Naive thymus-derived CD4-positive, alpha-beta T cell (primary cell): ENCODE results near the gene PARD3B. TPM values are rescaled to one million over a fixed set of nuclear protein-coding genes. Genes with fewer than 3 reads are reported as not detected.

Experiments used
- ATAC-seq: fragments of 150-1000 bp; cut with Tn5 transposase; 2 replicates; pipeline ENCODE4 v1.10.0; 2021; ENCODE audit warnings: mild to moderate bottlenecking, moderate library complexity
- CTCF ChIA-PET: fragments of 350-600 bp; sonication (Branson Sonifier 250); formaldehyde crosslinking; loops from one replicate; lab custom pipeline; 2021; ENCODE audit warnings: antibody characterized with exemption; lab: Charles Lee
- POLR2A ChIA-PET: fragments of 350-600 bp; sonication (Branson Sonifier 250); formaldehyde crosslinking; loops from one replicate; lab custom pipeline; 2021; ENCODE audit warnings: antibody characterized with exemption, inconsistent platforms; lab: Charles Lee
- DNase-seq, 9 donors: peaks; one replicate each; pipeline versions ENCODE4 v3.0.0 to v3.0.0-alpha.2; 2020 to 2022; ENCODE audit warnings: mixed read lengths in 1 of 9
- H3K27ac ChIP-seq: one replicate; pipeline ENCODE4 v1.7.0; 2013; ENCODE audit warnings: mild to moderate bottlenecking, low read depth, low read length, moderate library complexity
- H3K27me3 ChIP-seq, 2 donors: one replicate each; pipeline ENCODE4 v1.7.0; 2013; ENCODE audit warnings: low read length in 2 of 2, mild to moderate bottlenecking in 2 of 2, moderate library complexity in 2 of 2; ENCODE audit not compliant: control insufficient read depth in 2 of 2, insufficient read depth in 2 of 2
- H3K36me3 ChIP-seq, 3 experiments: 1 replicate in 2 of 3; 2 replicates in 1 of 3; pipeline ENCODE4 v1.7.0; 2013; ENCODE audit warnings: low read length in 3 of 3, mild to moderate bottlenecking in 3 of 3, moderate library complexity in 1 of 3; ENCODE audit not compliant: insufficient read depth in 3 of 3, control insufficient read depth in 2 of 3
- H3K4me1 ChIP-seq, 2 donors: one replicate each; pipeline ENCODE4 v1.7.0; 2013; ENCODE audit warnings: low read length in 2 of 2, mild to moderate bottlenecking in 2 of 2, moderate library complexity in 1 of 2; ENCODE audit not compliant: control insufficient read depth in 2 of 2, insufficient read depth in 2 of 2
- H3K4me3 ChIP-seq: 2 replicates; pipeline ENCODE4 v1.7.0; 2013; ENCODE audit warnings: mild to moderate bottlenecking, low read length
- H3K9me3 ChIP-seq, 3 experiments: 1 replicate in 2 of 3; 2 replicates in 1 of 3; pipeline ENCODE4 v1.7.0; 2013; ENCODE audit warnings: low read length in 3 of 3; ENCODE audit not compliant: control insufficient read depth in 2 of 3
- H3K27ac Mint-ChIP-seq, 9 donors: one replicate each; pipeline ENCODE4 v1.8.0; 2020 to 2022; ENCODE audit warnings: mixed read lengths in 9 of 9, mild to moderate bottlenecking in 8 of 9, moderate library complexity in 5 of 9, inconsistent platforms in 2 of 9
- H3K27me3 Mint-ChIP-seq, 5 donors: one replicate each; pipeline ENCODE4 v1.8.0; 2021 to 2022; ENCODE audit warnings: mixed read lengths in 5 of 5, mild to moderate bottlenecking in 1 of 5
- H3K36me3 Mint-ChIP-seq, 5 donors: one replicate each; pipeline ENCODE4 v1.8.0; 2020 to 2022; ENCODE audit warnings: mixed read lengths in 5 of 5, mild to moderate bottlenecking in 3 of 5, inconsistent platforms in 1 of 5
- H3K4me1 Mint-ChIP-seq, 7 donors: one replicate each; pipeline ENCODE4 v1.8.0; 2020 to 2022; ENCODE audit warnings: mixed read lengths in 7 of 7, mild to moderate bottlenecking in 3 of 7, inconsistent platforms in 1 of 7
- H3K4me3 Mint-ChIP-seq, 10 donors: one replicate each; pipeline ENCODE4 v1.8.0; 2020 to 2022; ENCODE audit warnings: mild to moderate bottlenecking in 10 of 10, mixed read lengths in 10 of 10, moderate library complexity in 6 of 10, inconsistent platforms in 2 of 10
- H3K9me3 Mint-ChIP-seq, 11 donors: one replicate each; pipeline ENCODE4 v1.8.0; 2020 to 2022; ENCODE audit warnings: mixed read lengths in 11 of 11, mild to moderate bottlenecking in 4 of 11, inconsistent platforms in 1 of 11, moderate library complexity in 1 of 11
- intact Hi-C, 2 donors: fragments of 100-400 bp; cut with micrococcal nuclease; formaldehyde crosslinking; loops; one replicate each; pipeline ENCODE4 v1.15.1; 2023
- polyA plus RNA-seq, 2 donors: library from polyadenylated mRNA; unstranded; fragments of 300-500 nt; fragmentation: Illumina TruSeq; gene quantifications; one replicate each; pipeline ENCODE4 v1.2.3, GENCODE V29; 2021
- total RNA-seq, 6 experiments: library from RNA in 5 of 6; stranded (reverse) in 5 of 6; gene quantifications; 1 replicate in 5 of 6; 2 replicates in 1 of 6; pipeline ENCODE4 v1.2.3 and lab custom pipeline; 2021 to 2026

Gene PARD3B
- total and polyA plus RNA-seq, 7 experiments from 2014 or later, result 0.22 to 4.0 (median 0.87) TPM

- intact Hi-C loops, result no loop called here
- Mint-ChIP-seq H3K4me1 (peaks cover 0 to 4% (median 0%) of the 10 kb centered on the region in 7 donors), H3K4me3 (no peak overlapping the region), H3K36me3 (no peaks in the 10 kb centered on the region), H3K27me3 (peaks cover 0 to 3% (median 0%) of the 10 kb centered on the region in 5 donors), H3K9me3 (peaks cover 0 to 3% (median 0%) of the 10 kb centered on the region in 11 donors), H3K27ac (no peak overlapping the region)
- Histone ChIP-seq H3K4me1 (no peaks in the 10 kb centered on the region), H3K9me3 (no peaks in the 10 kb centered on the region), H3K27ac (no peak overlapping the region), H3K4me3 (no peak overlapping the region), H3K36me3 (no peaks in the 10 kb centered on the region), H3K27me3 (no peaks in the 10 kb centered on the region)
- DNase-seq (no peak), ATAC-seq (no peak)
- ChIA-PET CTCF (no interaction called here), POLR2A (no interaction called here)
These were observed 826.9 kb downstream of the PARD3B start for GRCh38 chr2:205372141-205372540.

GRCh38 chr2:205375461-205376448 is 830.5 kb downstream of the PARD3B start:
- ChIA-PET POLR2A (no interaction called here), CTCF (interaction anchor here (0.6 to 0.7 kb wide), 2 partner anchors 196 to 689 kb away, joined by 3 read pairs; no protein-coding TSS in a partner anchor)
- Mint-ChIP-seq H3K4me3 (no peak overlapping the region), H3K27me3 (no peaks in the 10 kb centered on the region), H3K4me1 (peaks cover 0 to 4% (median 0%) of the 10 kb centered on the region in 7 donors), H3K27ac (no peak overlapping the region), H3K9me3 (peaks cover 0 to 1% (median 0%) of the 10 kb centered on the region in 11 donors), H3K36me3 (no peaks in the 10 kb centered on the region)
- DNase-seq (no peak), ATAC-seq (no peak)
- H3K4me1 ChIP-seq, result no peaks in the 10 kb centered on the region
- intact Hi-C loops, result no loop called here
- H3K27ac ChIP-seq, result no peak overlapping the region
- no peaks in the 10 kb centered on the region for H3K9me3 ChIP-seq
- H3K36me3 ChIP-seq, result no peaks in the 10 kb centered on the region
- no peaks in the 10 kb centered on the region for H3K27me3 ChIP-seq
- H3K4me3 ChIP-seq, result no peak overlapping the region

- H3K4me1 Mint-ChIP-seq, result no peaks in the 10 kb centered on the region
- ChIA-PET POLR2A (no interaction called here), CTCF (interaction anchor here (0.6 kb wide), 1 partner anchor 723 kb away, joined by 3 read pairs; no protein-coding TSS in a partner anchor)
- no peaks in the 10 kb centered on the region for H3K36me3 ChIP-seq
- no peak overlapping the region for H3K27ac ChIP-seq
- no peaks in the 10 kb centered on the region for H3K27me3 Mint-ChIP-seq
- H3K4me3 ChIP-seq, result no peak overlapping the region
- peaks cover 0 to 1% (median 0%) of the 10 kb centered on the region in 11 donors for H3K9me3 Mint-ChIP-seq
- no peaks in the 10 kb centered on the region for H3K4me1 ChIP-seq
- H3K27ac Mint-ChIP-seq, result no peak overlapping the region
- ATAC-seq (no peak), DNase-seq (no peak)
- H3K4me3 Mint-ChIP-seq, result no peak overlapping the region
- H3K27me3 ChIP-seq, result no peaks in the 10 kb centered on the region
- no peaks in the 10 kb centered on the region for H3K9me3 ChIP-seq
- intact Hi-C loops, result no loop called here
- no peaks in the 10 kb centered on the region for H3K36me3 Mint-ChIP-seq
These were observed 832.0 kb downstream of the PARD3B start for GRCh38 chr2:205377324-205377723.

- CTCF ChIA-PET, result no interaction called here
- intact Hi-C loops, result no loop called here
- ATAC-seq, result no peak
These were observed 838.3 kb downstream of the PARD3B start for GRCh38 chr2:205383601-205384000.

GRCh38 chr2:205386109-205386508 is 840.8 kb downstream of the PARD3B start:
- DNase-seq, result no peak
- no peaks in the 10 kb centered on the region for H3K36me3 Mint-ChIP-seq
- Histone ChIP-seq H3K4me3 (no peak overlapping the region), H3K4me1 (no peaks in the 10 kb centered on the region), H3K27ac (no peak overlapping the region), H3K36me3 (no peaks in the 10 kb centered on the region), H3K27me3 (no peaks in the 10 kb centered on the region), H3K9me3 (no peaks in the 10 kb centered on the region)
- no peak for ATAC-seq
- ChIA-PET POLR2A (no interaction called here), CTCF (no interaction called here)
- intact Hi-C loops, result no loop called here
- H3K9me3 Mint-ChIP-seq, result peaks cover 0 to 2% (median 0%) of the 10 kb centered on the region in 11 donors
- no peak overlapping the region for H3K4me3 Mint-ChIP-seq
- H3K27me3 Mint-ChIP-seq, result peaks cover 0 to 18% (median 4%) of the 10 kb centered on the region in 5 donors
- H3K4me1 Mint-ChIP-seq, result no peaks in the 10 kb centered on the region
- no peak overlapping the region for H3K27ac Mint-ChIP-seq

More at GRCh38 chr2:205383601-205384000, 838.3 kb downstream of the PARD3B start:
- no peaks in the 10 kb centered on the region for H3K4me1 Mint-ChIP-seq
- Histone ChIP-seq H3K9me3 (no peaks in the 10 kb centered on the region), H3K27me3 (no peaks in the 10 kb centered on the region), H3K4me1 (no peaks in the 10 kb centered on the region), H3K27ac (no peak overlapping the region), H3K36me3 (no peaks in the 10 kb centered on the region), H3K4me3 (no peak overlapping the region)
- peaks cover 0 to 2% (median 0%) of the 10 kb centered on the region in 11 donors for H3K9me3 Mint-ChIP-seq
- H3K4me3 Mint-ChIP-seq, result no peak overlapping the region
- POLR2A ChIA-PET, result no interaction called here
- H3K36me3 Mint-ChIP-seq, result no peaks in the 10 kb centered on the region
- peaks cover 0 to 15% (median 4%) of the 10 kb centered on the region in 5 donors for H3K27me3 Mint-ChIP-seq
- no peak for DNase-seq
- no peak overlapping the region for H3K27ac Mint-ChIP-seq

GRCh38 chr2:205387350-205388055 is 842.2 kb downstream of the PARD3B start:
- H3K27ac Mint-ChIP-seq, result no peak overlapping the region
- no peaks in the 10 kb centered on the region for H3K27me3 ChIP-seq
- POLR2A ChIA-PET, result no interaction called here
- no peak overlapping the region for H3K27ac ChIP-seq
- CTCF ChIA-PET, result no interaction called here
- intact Hi-C loops, result no loop called here
- H3K4me1 ChIP-seq, result no peaks in the 10 kb centered on the region
- no peak overlapping the region for H3K4me3 Mint-ChIP-seq
- H3K27me3 Mint-ChIP-seq, result peaks cover 0 to 18% (median 4%) of the 10 kb centered on the region in 5 donors
- peaks cover 0 to 2% (median 0%) of the 10 kb centered on the region in 11 donors for H3K9me3 Mint-ChIP-seq
- H3K4me3 ChIP-seq, result no peak overlapping the region
- H3K36me3 Mint-ChIP-seq, result no peaks in the 10 kb centered on the region
- H3K36me3 ChIP-seq, result no peaks in the 10 kb centered on the region
- H3K4me1 Mint-ChIP-seq, result no peaks in the 10 kb centered on the region
- H3K9me3 ChIP-seq, result no peaks in the 10 kb centered on the region
- no peak for ATAC-seq
- no peak for DNase-seq
